Osteoblast (primary cell): ENCODE results near the gene SARS1. TPM values are rescaled to one million over a fixed set of nuclear protein-coding genes. Genes with fewer than 3 reads are reported as not detected.

Experiments
- DNase-seq: peaks from one replicate; pipeline ENCODE4 v3.0.0; 2011; ENCODE audit warnings: low spot score, mixed read lengths; ENCODE audit not compliant: insufficient read length; ENCODE audit errors: missing footprints
- H2AFZ ChIP-seq: 2 replicates; pipeline ENCODE4 v1.6.0; 2011; ENCODE audit warnings: mild to moderate bottlenecking, low read length
- H3K27ac ChIP-seq: 2 replicates; pipeline ENCODE4 v1.5.1; 2011; ENCODE audit warnings: mild to moderate bottlenecking, low read depth, low read length, moderate library complexity
- H3K27me3 ChIP-seq: 2 replicates; pipeline ENCODE4 v1.6.0; 2012; ENCODE audit warnings: mild to moderate bottlenecking, control low read depth, inconsistent platforms, low read length, moderate library complexity; ENCODE audit not compliant: insufficient read depth
- H3K36me3 ChIP-seq: 2 replicates; pipeline ENCODE4 v1.5.1; 2011; ENCODE audit warnings: mild to moderate bottlenecking, low read length, control low read depth, moderate library complexity; ENCODE audit not compliant: insufficient read depth
- H3K4me1 ChIP-seq: 2 replicates; pipeline ENCODE4 v1.5.1; 2011; ENCODE audit warnings: mild to moderate bottlenecking, low read length, control low read depth, moderate library complexity; ENCODE audit not compliant: insufficient read depth
- H3K4me2 ChIP-seq: 2 replicates; pipeline ENCODE4 v1.6.0; 2011; ENCODE audit warnings: mild to moderate bottlenecking, low read length; ENCODE audit not compliant: insufficient read depth
- H3K4me3 ChIP-seq: fragments of 200-600 bp; sonication (generic); 3 replicates; pipeline ENCODE4 v1.5.1; 2012; ENCODE audit warnings: mild to moderate bottlenecking, low read length, inconsistent platforms; ENCODE audit not compliant: insufficient read depth
- H3K79me2 ChIP-seq: 2 replicates; pipeline ENCODE4 v1.6.0; 2012; ENCODE audit warnings: mild to moderate bottlenecking, low read length, control low read depth, inconsistent platforms; ENCODE audit not compliant: insufficient read depth
- H3K9me3 ChIP-seq: 2 replicates; pipeline ENCODE4 v1.5.1; 2011; ENCODE audit warnings: low read depth, low read length, control low read depth
- H4K20me1 ChIP-seq: 2 replicates; pipeline ENCODE4 v1.6.0; 2012; ENCODE audit warnings: mild to moderate bottlenecking, low read length, control low read depth; ENCODE audit not compliant: insufficient read depth
- total RNA-seq: library from RNA; depleted of rRNA; stranded (reverse); fragments of >200 nt; gene quantifications from 2 replicates; pipeline ENCODE4 v1.2.3, GENCODE V29; 2012
- TF ChIP-seq, protein P1 (sequence below): IDR thresholded peaks from 2 replicates; pipeline ENCODE4 v1.5.1; 2011; ENCODE audit warnings: mild to moderate bottlenecking, low read depth, low read length, moderate library complexity; ENCODE audit errors: extremely low read depth

SARS1 gene
- total RNA-seq, 1 donor, result 392 TPM

- Histone ChIP-seq H3K9me3 (no peaks in the 10 kb centered on the region), H3K27ac (no peak overlapping the region), H3K79me2 (no peaks in the 10 kb centered on the region), H3K4me3 (no peak overlapping the region), H4K20me1 (no peaks in the 10 kb centered on the region), H3K27me3 (no peaks in the 10 kb centered on the region), H2AFZ (no peak overlapping the region), H3K36me3 (no peaks in the 10 kb centered on the region), H3K4me2 (no peak overlapping the region), H3K4me1 (peaks cover 16% of the 10 kb centered on the region)
- no peak for DNase-seq
- TF ChIP-seq, protein P1, sequence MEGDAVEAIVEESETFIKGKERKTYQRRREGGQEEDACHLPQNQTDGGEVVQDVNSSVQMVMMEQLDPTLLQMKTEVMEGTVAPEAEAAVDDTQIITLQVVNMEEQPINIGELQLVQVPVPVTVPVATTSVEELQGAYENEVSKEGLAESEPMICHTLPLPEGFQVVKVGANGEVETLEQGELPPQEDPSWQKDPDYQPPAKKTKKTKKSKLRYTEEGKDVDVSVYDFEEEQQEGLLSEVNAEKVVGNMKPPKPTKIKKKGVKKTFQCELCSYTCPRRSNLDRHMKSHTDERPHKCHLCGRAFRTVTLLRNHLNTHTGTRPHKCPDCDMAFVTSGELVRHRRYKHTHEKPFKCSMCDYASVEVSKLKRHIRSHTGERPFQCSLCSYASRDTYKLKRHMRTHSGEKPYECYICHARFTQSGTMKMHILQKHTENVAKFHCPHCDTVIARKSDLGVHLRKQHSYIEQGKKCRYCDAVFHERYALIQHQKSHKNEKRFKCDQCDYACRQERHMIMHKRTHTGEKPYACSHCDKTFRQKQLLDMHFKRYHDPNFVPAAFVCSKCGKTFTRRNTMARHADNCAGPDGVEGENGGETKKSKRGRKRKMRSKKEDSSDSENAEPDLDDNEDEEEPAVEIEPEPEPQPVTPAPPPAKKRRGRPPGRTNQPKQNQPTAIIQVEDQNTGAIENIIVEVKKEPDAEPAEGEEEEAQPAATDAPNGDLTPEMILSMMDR, result no peak
These were observed 9.2 kb upstream of the SARS1 start for GRCh38 chr1:109204484-109204883.

GRCh38 chr1:109206339-109206738 is 7.4 kb upstream of the SARS1 start:
- H3K36me3 ChIP-seq, result no peaks in the 10 kb centered on the region
- no peak overlapping the region for H3K27ac ChIP-seq
- H3K79me2 ChIP-seq, result no peaks in the 10 kb centered on the region
- no peaks in the 10 kb centered on the region for H4K20me1 ChIP-seq
- H3K27me3 ChIP-seq, result no peaks in the 10 kb centered on the region
- no peak overlapping the region for H2AFZ ChIP-seq
- no peak overlapping the region for H3K4me3 ChIP-seq
- DNase-seq, result no peak
- H3K4me2 ChIP-seq, result no peak overlapping the region
- H3K9me3 ChIP-seq, result no peaks in the 10 kb centered on the region
- TF ChIP-seq, protein P1, result no peak
- peaks cover 16% of the 10 kb centered on the region for H3K4me1 ChIP-seq

- Histone ChIP-seq H3K4me3 (no peak overlapping the region), H3K9me3 (no peaks in the 10 kb centered on the region), H3K27ac (no peak overlapping the region), H4K20me1 (no peaks in the 10 kb centered on the region), H3K79me2 (no peaks in the 10 kb centered on the region), H2AFZ (no peak overlapping the region), H3K36me3 (no peaks in the 10 kb centered on the region), H3K4me2 (no peak overlapping the region), H3K4me1 (peaks cover 11% of the 10 kb centered on the region), H3K27me3 (no peaks in the 10 kb centered on the region)
- DNase-seq, result no peak
- TF ChIP-seq, protein P1, result no peak
These were observed 6.1 kb upstream of the SARS1 start for GRCh38 chr1:109207467-109208103.

DNA sequence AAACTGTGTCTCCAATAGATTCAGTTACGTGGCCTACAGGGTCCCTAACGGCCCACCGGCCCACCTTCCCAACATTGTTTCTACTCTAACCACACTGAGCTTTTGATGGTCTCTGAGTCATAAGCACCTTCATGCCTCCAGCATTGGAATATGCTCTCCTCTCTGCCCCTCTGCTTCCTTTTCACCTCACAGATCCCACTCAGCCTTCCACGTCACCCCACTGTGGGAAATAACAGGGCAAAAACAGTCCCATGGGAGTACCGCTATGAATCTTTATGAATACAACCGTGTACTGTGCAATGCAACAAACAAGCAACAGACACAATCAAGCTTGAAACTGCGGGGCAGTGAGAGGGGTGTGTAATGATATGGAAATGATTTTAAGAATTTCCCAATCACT is 5.3 kb upstream of the SARS1 start:
- no peaks in the 10 kb centered on the region for H4K20me1 ChIP-seq
- peaks cover 12% of the 10 kb centered on the region for H3K4me1 ChIP-seq
- no peaks in the 10 kb centered on the region for H3K9me3 ChIP-seq
- no peaks in the 10 kb centered on the region for H3K36me3 ChIP-seq
- TF ChIP-seq, protein P1, result no peak
- H3K4me3 ChIP-seq, result peak overlapping the region; percentile 61
- no peaks in the 10 kb centered on the region for H3K27me3 ChIP-seq
- H3K79me2 ChIP-seq, result no peaks in the 10 kb centered on the region
- H3K4me2 ChIP-seq, result peak overlapping the region; percentile 88
- no peak overlapping the region for H3K27ac ChIP-seq
- H2AFZ ChIP-seq, result no peak overlapping the region
- no peak for DNase-seq
